ENCODE measurements around the gene PDIA4.
A peak's percentile ranks its signal among the peaks of the same experiment; 100 is the strongest.
"Not testable (repeated sequence)": the region's sequence is repeated elsewhere in the genome, so short reads cannot be mapped to it uniquely, and the experiment has no call there.

Gene PDIA4

GRCh38 chr7:149038641-149039040, 10.3 kb upstream of the PDIA4 start:
- not testable (repeated sequence) for DNase-seq (ENCODE audit: insufficient read length, low spot score); FAIRE-seq

GRCh38 chr7:149036676-149037075, 8.4 kb upstream of the PDIA4 start:
- no peak for FAIRE-seq
- no peak for DNase-seq (ENCODE audit: insufficient read length, low spot score)

- DNase-seq (ENCODE audit: insufficient read length, low spot score) (no peak), FAIRE-seq (no peak)
Measured at GRCh38 chr7:149031353-149031910, 3.1 kb upstream of the PDIA4 start.

DNA sequence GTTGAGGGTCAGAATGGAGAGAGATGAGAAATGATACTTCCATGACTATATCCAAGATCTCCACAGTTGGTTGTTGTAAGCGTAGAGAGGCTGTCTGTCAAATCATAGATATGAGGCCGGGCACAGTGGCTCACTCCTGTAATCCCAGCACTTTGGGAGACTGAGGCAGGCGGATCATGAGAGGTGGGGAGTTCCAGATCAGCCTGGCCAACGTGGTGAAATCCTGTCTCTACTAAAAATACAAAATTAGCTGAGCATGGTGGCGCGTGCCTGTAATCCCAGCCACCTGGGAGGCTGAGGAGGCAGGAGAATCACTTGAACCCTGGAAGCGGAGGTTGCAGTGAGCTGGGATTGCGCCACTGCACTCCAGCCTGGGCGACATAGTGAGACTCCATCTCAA, 2.1 kb upstream of the PDIA4 start:
- DNase-seq (ENCODE audit: insufficient read length, low spot score); FAIRE-seq: not testable (repeated sequence)

- no peak for DNase-seq (ENCODE audit: insufficient read length, low spot score)
- no peak for FAIRE-seq
Measured at GRCh38 chr7:149027611-149028345, 527 bp downstream of the PDIA4 start.

DNA sequence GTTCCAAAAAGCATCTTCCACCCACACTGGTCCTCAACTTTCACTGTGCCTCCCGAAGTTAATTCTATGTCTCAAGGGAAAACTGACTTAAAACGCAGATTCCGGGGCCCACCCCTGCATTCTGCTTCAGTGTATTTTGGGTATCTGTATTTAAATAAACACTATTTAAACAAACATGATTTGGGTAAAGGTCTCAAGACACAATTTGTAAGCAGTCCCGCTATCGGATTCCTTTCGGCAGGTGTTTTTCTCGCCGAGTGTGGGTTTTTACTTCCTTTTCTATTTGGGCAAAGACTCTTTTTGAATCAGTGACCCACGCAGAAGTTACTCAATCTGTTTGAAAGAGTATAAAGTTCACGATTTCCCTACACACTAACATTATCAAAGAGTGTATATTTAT, 1.2 kb downstream of the PDIA4 start:
- FAIRE-seq: no peak
- no peak for DNase-seq (ENCODE audit: insufficient read length, low spot score)

- FAIRE-seq (no peak), DNase-seq (ENCODE audit: insufficient read length, low spot score) (no peak)
Measured at GRCh38 chr7:149023662-149024061, 4.6 kb downstream of the PDIA4 start.

GRCh38 chr7:149022756-149023360, 5.4 kb downstream of the PDIA4 start:
- DNase-seq (ENCODE audit: insufficient read length, low spot score): no peak
- FAIRE-seq: no peak

DNA sequence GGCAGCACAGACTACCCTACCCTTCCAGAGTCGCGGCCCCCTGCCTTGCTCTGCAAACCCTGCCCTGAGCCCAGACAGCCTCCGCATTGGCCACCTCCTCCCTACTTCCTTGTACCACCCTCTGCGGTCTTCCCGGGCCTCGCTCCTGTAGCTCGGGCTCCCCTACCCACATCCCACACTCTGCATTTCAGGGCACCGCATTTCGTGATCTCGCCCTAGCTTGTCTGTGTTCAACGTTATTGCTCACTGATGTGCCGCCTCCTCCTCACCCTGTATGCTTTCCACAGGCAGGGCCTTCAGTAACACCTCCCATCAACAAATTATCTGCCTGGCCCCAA, 6.6 kb downstream of the PDIA4 start:
- DNase-seq (ENCODE audit: insufficient read length, low spot score) (no peak), FAIRE-seq (no peak)

DNA sequence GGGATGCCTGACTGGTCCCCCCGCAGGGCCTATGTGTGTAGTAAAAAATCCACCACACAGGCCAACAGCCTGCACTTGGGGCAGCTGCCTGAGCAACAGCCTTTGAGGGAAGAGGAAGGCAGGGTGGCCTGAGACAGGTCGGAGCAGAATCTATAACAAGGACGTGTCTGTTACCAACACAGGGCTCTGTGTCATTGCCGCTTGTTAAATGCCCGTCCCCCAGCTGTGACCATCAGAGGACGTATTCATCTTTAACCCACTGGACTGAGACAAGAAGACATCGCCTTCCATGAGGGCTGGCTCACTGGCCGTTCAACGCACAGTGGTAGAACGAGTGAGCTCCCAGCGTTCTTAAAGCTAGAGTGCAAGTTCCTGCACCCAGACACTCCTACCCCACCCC, 7.8 kb downstream of the PDIA4 start:
- FAIRE-seq (no peak), DNase-seq (ENCODE audit: insufficient read length, low spot score) (no peak)

DNA sequence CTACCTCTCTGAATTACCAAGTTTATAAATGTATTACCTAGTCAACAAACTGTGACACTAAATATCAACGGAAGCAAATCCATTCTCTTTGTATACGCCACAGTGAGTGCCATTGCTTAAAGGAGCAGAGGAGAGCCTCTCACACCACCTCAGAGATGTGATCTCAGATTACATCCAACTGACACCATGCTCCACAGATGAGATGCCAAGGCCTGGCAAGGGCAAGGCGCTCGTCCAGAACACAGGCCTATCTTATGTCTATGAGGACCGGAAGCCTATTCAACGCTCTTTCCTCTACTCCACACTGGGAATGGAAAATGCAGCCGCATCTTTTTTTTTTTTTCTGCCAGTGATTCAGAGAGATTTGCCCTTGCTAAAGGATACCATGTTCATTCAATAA, 11.4 kb downstream of the PDIA4 start:
- FAIRE-seq (no peak), DNase-seq (ENCODE audit: insufficient read length, low spot score) (no peak)

- no peak for FAIRE-seq
Measured at GRCh38 chr7:149014309-149014708, 14.0 kb downstream of the PDIA4 start.

GRCh38 chr7:149013876-149014275, 14.4 kb downstream of the PDIA4 start:
- DNase-seq (ENCODE audit: insufficient read length, low spot score) (no peak), FAIRE-seq (no peak)

More at GRCh38 chr7:149014309-149014708, 14.0 kb downstream of the PDIA4 start:
- DNase-seq (ENCODE audit: insufficient read length, low spot score): no peak

DNA sequence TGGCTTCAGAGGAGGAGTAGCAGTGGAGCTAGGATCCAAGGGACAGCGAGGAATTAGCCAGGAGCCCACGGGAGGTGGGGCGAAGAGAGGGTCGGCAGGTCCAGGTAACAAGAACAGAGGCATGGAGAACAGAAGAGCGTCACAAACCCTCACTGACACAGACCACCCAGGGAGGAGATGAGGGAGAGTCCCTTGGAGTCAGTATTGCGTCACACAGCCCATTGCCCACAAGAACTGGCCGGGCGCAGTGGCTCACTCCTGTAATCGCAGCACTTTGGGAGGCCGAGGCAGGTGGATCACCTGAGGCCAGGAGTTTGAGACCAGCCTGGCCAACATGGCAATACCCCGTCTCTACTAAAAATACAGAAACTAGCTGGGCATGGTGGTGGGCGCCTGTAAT, 15.6 kb downstream of the PDIA4 start:
- not testable (repeated sequence) for FAIRE-seq; DNase-seq (ENCODE audit: insufficient read length, low spot score)

DNA sequence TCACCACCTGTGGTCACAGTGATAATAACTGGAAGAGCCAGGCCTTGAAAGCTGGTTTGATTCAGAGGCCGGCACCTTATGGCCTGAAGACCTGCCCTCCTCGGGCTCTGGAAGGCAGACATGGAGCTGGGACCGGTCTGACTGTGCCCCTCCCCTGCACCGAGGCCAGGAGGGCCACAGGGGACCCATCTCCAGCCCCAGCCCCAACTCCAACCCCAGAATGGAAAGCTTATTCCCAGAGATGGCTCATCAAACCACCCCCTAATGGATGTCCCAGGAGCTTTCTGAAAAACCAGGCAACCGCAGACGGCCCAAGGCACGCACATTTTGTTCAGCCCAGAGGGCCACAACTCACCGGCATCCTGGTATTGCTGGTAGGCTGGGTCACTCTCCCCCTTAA, 16.8 kb downstream of the PDIA4 start:
- no peak for DNase-seq (ENCODE audit: insufficient read length, low spot score)
- no peak for FAIRE-seq

DNA sequence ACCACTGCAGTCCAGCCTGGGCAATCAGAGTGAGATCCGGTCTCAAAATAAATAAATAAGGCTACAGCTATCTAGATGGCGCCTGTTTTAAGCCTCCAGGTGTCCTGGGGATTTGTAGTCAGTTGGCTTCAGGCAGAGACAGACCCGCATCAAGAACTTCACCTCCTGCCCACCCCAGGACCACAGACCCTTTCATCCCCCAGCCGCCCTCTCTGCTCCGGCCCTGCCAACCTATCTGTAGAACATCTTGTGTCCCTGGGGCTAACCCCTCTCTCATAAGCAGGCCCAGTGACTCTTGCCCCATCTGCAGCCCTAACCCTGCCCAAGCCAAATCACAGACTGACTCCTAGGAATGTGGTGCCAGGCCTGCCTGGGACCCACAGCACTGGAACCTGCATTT, 17.9 kb downstream of the PDIA4 start:
- FAIRE-seq: no peak
- DNase-seq (ENCODE audit: insufficient read length, low spot score): no peak

GRCh38 chr7:149009527-149009926, 18.8 kb downstream of the PDIA4 start:
- DNase-seq (ENCODE audit: insufficient read length, low spot score): no peak
- no peak for FAIRE-seq

DNA sequence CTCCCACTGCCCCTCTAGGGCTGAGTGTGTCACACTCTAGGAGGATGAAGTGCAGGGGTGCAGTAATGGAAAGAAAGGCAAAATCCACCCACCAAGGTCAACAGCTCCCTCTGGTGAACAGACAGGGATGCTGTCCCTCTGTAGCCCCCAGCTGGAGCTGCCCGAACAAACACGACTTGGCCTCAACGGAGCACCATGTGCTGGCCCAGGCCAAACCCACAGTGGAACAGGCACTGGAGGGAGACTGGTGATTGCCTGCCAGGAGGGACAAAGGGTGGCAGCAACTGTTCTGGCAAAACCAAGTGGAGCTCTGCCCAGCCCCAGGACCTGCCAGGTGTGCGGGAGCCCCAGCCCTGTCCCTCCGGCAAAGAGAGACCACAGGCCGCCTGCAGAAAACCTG, 20.7 kb downstream of the PDIA4 start:
- FAIRE-seq (no peak), DNase-seq (ENCODE audit: insufficient read length, low spot score) (no peak)

DNA sequence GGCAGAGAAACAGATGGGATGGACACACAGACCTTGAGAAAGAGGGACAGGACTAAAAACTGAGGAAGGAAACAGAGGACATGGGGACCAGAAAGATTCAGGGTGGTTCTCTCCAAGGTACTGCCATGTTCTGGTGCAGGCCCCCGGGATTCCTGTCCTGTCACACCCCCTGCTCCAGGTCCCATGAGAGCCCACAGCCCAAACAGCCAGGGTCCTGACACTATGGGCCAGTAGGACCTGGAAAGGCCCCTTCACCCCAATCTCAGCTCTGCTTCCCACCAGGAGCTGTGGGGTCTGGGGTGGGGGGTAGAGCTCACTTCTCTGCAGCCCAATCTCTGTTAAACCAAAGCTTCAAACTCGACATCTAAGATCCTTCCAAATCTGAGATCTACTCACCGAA, 21.2 kb downstream of the PDIA4 start:
- no peak for FAIRE-seq
- DNase-seq (ENCODE audit: insufficient read length, low spot score): no peak

DNA sequence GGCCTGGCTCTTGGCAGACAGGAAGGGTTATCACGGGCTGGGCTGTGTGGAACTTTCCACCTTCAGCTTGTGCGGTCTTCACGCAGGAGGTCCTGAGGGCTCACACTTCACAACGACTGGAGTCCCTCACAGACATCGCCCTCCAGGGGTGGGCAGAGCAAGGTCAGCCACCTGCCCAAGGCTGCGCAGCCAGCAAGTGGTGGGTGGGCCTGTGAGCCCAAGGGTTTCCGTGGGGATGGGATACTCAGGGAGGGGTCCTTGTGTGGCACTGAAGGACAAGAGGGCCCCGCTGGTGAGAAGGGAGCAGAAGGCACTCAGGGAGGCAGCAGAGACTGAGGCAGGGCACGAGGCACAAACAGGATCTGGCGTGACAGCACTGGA, 22.0 kb downstream of the PDIA4 start:
- DNase-seq (ENCODE audit: insufficient read length, low spot score) (no peak), FAIRE-seq (no peak)

- no peak for FAIRE-seq
- peak; percentile 59 for DNase-seq (ENCODE audit: insufficient read length, low spot score)
Measured at GRCh38 chr7:149005427-149006344, 22.6 kb downstream of the PDIA4 start.

Measured in HTR-8/SVneo (cell line).